ENCODE results near the gene B3GAT3.
"Not testable (repeated sequence)": the region's sequence is repeated elsewhere in the genome, so short reads cannot be mapped to it uniquely, and the experiment has no call there.

B3GAT3 gene

DNA sequence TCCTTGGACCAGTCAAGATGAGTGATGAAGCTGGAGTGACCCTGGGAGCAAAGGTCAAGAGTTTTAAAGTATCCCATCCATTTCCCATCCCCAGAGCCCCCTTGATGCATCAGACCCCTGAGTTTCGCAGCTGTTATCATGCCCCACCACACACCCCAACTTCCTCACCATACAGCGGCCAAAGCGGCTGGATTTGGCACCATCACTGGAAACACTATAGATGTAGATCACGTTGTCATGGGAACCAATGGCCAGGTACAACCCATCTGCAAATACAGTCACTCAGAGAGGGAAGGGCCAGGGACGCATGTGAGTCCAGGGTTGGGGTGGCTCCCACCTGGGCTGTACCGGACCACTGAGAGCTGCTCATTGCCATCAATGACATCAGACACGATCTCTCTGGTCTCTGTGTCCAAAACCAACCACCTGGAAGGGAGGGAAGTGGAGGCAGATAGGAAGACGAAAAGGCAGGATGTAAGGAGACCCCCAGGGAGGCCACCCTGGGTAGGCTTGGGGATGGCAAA is 17.9 kb downstream of the B3GAT3 start:
- no peak for DNase-seq (ENCODE audit: low spot score)

- no peak for DNase-seq (ENCODE audit: low spot score)
Observed at GRCh38 chr11:62603072-62603408, 18.7 kb downstream of the B3GAT3 start.

DNA sequence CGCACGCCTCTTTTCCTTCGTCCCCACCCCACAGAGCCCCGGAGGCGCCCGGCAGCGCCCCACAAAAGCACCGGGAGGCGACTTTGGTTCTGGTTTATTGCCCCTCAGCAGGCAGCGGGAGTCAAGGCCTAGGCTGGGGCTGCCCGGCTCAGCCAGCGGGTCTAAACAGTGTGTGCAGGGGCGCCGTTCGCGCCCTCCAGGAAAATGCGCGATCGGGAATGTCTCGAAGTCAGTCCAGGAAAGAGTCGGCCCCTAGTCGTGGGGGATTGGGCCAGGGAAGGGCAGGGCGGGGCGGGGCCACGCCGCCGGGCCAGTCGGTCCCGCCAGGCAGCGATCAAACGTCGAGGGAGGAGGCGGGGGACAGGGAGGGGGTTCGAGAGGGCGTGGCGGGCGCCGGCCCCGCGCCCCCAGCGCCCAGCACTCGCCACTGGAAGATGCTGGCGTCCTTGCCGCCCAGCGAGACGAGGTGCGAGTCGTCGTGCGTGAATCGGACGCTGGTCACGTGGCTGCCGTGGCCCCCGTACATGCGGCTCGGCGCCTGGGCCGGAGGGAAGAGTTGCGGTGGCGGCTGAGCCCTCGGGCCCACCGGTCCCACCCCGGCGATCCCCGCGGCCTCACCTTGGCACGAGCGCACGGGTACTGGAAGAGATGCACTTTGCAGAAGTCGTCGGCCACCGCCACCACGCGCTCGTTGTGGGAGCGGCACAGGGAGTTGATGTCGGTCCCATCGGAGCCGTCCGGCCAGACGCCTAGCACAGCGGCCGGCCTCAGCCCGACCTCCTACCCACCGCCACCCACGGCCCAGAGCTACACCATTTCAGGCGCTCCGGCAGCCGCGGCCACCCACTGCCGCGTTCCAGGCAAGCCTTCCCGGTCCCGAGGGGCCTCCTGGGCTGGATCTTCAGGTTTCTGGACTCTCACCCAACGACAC is 19.4 kb downstream of the B3GAT3 start:
- peak; percentile 85 for DNase-seq (ENCODE audit: low spot score)

DNA sequence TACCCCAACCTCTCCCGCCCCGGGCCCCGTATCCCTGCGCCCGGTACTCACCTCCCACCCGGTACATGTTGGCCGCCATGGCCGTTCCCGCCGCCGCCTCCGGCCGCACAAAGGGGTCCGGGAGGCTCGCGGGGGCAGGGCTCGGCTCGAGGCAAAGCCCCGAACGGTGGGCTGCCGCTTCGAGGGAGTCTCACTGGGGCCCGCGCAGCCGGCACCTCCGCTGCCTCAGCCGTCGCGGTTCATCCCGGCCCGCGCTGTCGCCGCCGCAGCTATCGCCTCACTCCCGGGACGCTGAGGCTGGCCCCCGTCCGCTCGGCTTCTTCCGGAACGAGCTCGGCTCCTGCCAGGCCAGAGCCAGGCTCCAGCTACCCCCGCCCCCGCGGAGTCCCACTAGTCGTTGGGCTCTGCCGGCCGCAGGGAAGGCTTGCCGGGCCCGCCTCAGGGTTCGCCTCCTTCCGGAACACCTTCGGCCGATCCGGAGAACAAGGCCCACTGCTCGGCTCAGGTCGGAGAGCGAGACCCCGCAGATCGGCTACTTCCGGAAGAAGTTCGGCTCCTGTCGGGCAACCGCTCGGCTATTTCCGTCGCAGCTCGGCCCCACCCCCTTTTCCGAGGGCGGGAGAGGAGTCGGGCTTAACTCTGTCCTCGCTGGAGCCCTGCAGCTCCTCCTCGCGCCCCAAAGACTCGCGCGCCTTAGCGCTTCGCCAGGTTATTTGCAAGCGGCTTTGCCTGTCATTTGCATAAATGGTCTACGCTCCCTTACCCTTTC is 20.2 kb downstream of the B3GAT3 start, which contains the start of gene MTA2:
Gene MTA2 (minus strand): TSS at position 494 of the 769 bp plus-strand sequence. CDS start 415 bp downstream, at position 79.
- DNase-seq (ENCODE audit: low spot score), result peak; percentile 98

DNA sequence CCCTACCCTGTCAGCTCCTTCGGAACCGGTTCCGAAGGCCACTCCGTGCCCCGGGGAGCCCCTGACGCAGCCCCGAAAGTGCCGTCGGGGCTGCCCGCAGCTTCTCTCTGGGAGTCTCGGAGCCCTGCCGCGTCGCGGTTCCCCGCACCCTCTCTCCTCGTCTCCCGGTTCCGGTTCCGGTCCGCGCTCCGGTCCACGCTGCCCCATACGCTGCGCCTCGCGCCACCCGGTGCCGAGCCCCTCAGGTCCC is 20.7 kb downstream of the B3GAT3 start:
- peak; percentile 43 for DNase-seq (ENCODE audit: low spot score)

- DNase-seq (ENCODE audit: low spot score), result no peak
Observed at GRCh38 chr11:62600367-62601121, 21.2 kb downstream of the B3GAT3 start.

GRCh38 chr11:62599901-62600300 is 21.9 kb downstream of the B3GAT3 start:
- no peak for DNase-seq (ENCODE audit: low spot score)

DNA sequence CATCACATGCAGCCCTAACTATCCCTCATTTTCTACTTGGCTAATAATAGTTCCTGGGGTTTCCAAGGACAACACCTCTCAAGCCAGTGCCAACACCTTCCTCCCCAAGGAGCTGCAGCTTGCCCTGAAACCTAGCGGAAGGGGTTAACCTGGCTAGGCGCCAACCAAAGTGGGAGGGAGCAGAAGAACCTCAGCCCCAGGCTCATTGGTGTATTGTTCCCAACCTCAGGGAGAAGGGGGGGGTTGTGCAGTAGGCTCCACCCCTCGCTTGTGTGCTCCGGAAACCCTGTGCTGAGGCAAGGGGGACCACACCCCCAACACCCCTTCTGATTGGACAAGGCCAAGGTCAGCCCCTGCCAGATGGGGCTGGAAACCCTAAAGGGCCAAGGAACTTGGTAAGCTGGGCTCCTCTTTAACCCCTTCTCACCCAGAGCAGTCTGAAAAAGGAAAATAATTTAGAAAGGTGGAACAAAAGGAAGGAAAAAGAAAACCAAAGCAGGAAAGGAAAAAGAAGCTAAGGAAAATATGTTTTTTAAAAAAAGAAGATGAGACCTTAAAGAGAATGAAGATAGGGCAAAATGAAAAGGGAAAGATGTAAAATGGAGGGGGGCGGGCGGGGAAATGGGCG is 22.6 kb downstream of the B3GAT3 start:
- peak; percentile 98 for DNase-seq (ENCODE audit: low spot score)

- no peak for DNase-seq (ENCODE audit: low spot score)
Observed at GRCh38 chr11:62595124-62595523, 26.7 kb downstream of the B3GAT3 start.

- peak; percentile 64 for DNase-seq (ENCODE audit: low spot score)
Observed at GRCh38 chr11:62593434-62594044, 28.2 kb downstream of the B3GAT3 start.

DNA sequence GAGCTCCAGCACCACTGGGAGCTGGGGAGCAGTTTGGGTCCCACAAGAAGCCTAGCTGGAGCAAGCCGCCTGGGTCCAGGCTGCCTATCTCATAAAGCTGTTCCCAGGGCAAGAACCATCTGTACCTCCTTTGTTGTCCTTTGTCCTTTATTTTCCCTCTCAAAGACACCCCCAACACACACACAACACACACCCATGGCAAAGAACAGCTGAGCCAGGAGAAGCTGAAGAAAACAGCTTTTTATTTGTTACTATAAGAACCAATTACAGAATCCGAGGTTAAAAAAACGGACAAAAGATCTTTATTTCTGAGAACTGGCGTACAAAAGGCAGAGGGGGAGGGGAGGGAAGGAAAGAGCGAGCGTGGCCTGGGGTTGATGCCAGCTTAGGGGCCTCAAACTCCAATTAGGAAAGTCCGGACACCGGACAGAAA is 28.8 kb downstream of the B3GAT3 start:
- no peak for DNase-seq (ENCODE audit: low spot score)

- DNase-seq (ENCODE audit: low spot score), result no peak
Observed at GRCh38 chr11:62592146-62592815, 29.5 kb downstream of the B3GAT3 start.

DNA sequence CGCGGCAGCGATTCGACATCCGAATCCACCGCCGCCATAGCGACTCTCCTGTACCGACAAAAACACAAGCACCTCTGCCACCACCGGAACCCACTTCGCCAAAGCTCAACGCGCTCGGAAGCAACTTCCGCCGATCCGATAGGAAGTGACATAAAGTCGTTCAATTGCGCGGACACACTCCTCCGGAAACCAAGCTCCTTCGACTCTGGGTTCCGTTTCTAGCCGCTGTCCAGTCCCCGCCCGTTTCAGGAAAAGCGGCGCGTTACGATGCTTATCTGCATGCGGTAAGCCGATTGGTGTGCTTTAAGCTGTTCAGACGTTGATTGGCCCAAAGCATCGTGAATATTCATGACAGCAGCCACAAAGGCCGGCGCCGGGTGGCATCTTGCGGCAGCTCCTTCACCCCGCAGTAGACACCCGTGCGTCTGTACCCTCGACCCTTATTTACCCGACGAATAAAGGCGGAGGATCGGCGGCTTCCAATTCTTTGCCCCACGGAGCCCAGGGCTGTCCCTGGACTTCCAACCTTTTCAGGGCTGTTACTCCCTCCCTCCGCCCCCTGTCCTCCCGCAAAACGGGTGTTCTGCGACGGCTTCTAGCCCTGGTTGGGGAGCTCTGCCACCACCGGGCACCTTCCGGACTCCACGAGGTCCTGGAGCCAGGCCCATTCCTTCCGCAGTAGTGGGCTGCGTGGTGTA is 30.2 kb downstream of the B3GAT3 start, which contains the start of gene TUT1:
Gene TUT1 (minus strand): TSS at position 76 of the 698 bp plus-strand sequence. CDS start 38 bp downstream, at position 38.
- peak; percentile 90 for DNase-seq (ENCODE audit: low spot score)

DNA sequence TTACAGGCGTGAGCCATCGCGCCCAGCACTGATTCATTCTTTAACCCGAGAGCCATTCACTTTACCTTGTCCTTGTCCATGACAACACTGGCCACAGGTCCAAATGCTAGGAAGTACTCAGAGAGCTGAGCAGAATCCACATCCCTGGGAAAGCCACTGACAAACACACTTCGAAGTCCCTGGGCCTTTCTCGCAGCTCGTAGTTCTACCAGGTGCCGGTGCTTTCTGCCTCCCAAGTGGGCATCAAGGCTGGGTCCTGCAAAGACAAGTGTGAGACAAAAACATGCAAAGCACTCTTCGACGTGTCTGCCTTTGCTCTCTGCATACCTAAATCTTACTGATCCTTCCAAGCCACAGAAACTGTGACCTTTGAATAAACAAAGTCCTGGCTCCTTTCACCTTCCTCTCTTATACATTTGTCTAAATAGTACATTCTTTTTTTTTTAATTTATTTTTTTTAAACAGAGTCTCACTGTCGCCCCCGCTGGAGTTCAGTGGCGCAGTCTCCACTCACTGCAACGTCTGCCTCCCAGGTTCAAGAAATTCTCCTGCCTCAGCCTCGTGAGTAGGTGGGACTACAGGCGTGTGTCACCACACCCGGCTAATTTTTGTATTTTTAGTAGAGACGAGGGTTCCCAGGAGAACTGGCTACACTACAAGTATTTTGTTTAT is 32.7 kb downstream of the B3GAT3 start:
- DNase-seq (ENCODE audit: low spot score), result no peak

DNA sequence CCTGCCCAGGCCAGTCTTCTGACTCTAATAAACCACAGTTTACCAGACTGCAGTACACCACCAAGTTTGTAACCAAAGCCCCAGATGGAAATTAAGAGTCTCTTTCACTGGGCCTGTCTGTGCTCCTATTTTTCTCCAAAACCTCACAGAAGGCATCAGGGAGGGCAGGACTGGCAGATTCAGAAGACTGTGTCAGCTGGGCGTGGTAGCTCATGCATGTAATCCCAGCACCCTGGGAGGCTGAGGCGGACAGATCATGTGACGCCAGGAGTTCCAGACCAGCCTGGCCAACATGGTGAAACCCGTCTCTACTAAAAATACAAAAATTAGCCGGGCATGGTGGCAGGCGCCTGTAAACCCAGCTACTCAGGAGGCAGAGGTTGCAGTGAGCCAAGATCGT is 36.4 kb downstream of the B3GAT3 start:
- DNase-seq (ENCODE audit: low spot score), result not testable (repeated sequence)

GRCh38 chr11:62581735-62582134 is 40.1 kb downstream of the B3GAT3 start:
- DNase-seq (ENCODE audit: low spot score), result not testable (repeated sequence)

DNA sequence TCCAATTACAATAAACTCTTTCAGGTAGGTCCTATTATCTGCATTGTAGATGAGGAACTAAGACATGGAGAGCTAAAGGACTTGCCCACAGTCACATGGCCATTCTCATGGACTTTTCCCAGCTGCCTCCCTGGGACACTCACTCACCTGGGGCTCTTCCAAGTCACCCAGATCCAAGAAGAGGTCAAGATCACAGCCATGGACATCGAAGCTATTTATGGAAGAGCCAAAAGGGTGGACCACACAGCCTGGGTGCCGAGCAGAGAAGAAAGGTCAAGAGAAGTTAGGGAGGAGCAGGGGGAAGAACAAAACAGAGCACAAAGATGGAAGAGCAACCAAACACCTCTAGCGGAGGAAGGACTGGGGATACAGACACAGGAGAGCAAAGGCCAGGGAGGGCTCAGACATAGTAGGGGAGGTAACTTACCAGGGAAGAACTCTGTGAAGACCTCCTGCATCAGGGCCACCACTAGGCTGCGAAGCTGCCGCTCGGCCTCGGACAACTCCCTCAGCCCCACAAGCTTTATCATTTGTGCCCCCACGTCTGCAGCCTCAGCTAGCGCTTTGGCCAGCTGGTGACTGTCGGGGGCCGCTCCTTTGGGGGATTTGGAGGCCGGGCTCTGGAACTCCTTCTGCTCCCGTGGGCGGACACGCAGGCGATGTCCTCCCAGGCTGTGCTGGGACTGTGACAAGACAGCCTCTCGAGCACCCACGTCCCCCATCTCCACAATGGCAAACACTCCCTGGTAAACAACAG is 40.6 kb downstream of the B3GAT3 start:
- no peak for DNase-seq (ENCODE audit: low spot score)

GRCh38 chr11:62579252-62579651 is 42.5 kb downstream of the B3GAT3 start:
- DNase-seq (ENCODE audit: low spot score), result no peak

GRCh38 chr11:62578541-62578940 is 43.2 kb downstream of the B3GAT3 start:
- DNase-seq (ENCODE audit: low spot score), result no peak

Data from AG08396 (cell line).